ENCODE results near the gene ZC3H10. TPM values are rescaled to one million over a fixed set of nuclear protein-coding genes. Genes with fewer than 3 reads are reported as not detected.

ZC3H10 gene
- total and polyA plus RNA-seq, 2 of the 13 experiments (the other 11 are each of a cell fraction or from before 2014, with no cell fraction given), result 0.70 to 2.3 TPM

- TF ChIP-seq TBX3 (IDR thresholded peaks at IDR 0.05; ENCODE audit: borderline replicate concordance) (no peak), ZNF597 (CRISPR knock-in tag; IDR thresholded peaks at IDR 0.05) (no peak), ZNF556 (CRISPR knock-in tag; IDR thresholded peaks at IDR 0.05; ENCODE audit: borderline replicate concordance) (no peak), FIP1L1 (IDR thresholded peaks at IDR 0.05; ENCODE audit: borderline replicate concordance, insufficient read depth, low read depth, low read length) (no peak), SRSF1 (optimal IDR thresholded peaks at IDR 0.05; ENCODE audit: low read depth, low read length) (no peak), IKZF5 (CRISPR knock-in tag; IDR thresholded peaks at IDR 0.05) (no peak), KLF12 (CRISPR knock-in tag; IDR thresholded peaks at IDR 0.05; ENCODE audit: borderline replicate concordance) (no peak), ZSCAN25 (CRISPR knock-in tag; IDR thresholded peaks at IDR 0.05) (no peak), ARHGAP35 (CRISPR knock-in tag; IDR thresholded peaks at IDR 0.05; ENCODE audit: borderline replicate concordance) (no peak), NR2F2 (IDR thresholded peaks at IDR 0.05; ENCODE audit: borderline replicate concordance, low read depth) (no peak)
- Histone ChIP-seq H4K20me1 (ENCODE audit: insufficient read depth, low read length) (peaks cover 16% of the 10 kb centered on the region), H3K4me3 (replicated peaks in 1 of 3; ENCODE audit: insufficient read depth in 1 of 3, low read depth in 2 of 3, low read length in 3 of 3) (no peak overlapping the region), H3K9me3 (ENCODE audit: low read length) (no peaks in the 10 kb centered on the region), H3K4me2 (ENCODE audit: low read depth, low read length) (no peak overlapping the region), H3K36me3 (replicated peaks in 1 of 2; ENCODE audit: control insufficient read depth in 1 of 2, insufficient read depth in 2 of 2, low read length in 2 of 2) (peaks cover 29 to 64% of the 10 kb centered on the region in 2 experiments), H3K4me1 (ENCODE audit: insufficient read depth, low read length) (peaks cover 51% of the 10 kb centered on the region), H3K79me2 (ENCODE audit: insufficient read depth, low read length) (peaks cover 29% of the 10 kb centered on the region), H3K27me3 (ENCODE audit: control insufficient read depth in 1 of 2, insufficient read depth in 2 of 2, low read length in 2 of 2) (no peaks in the 10 kb centered on the region), H3K9ac (ENCODE audit: insufficient read depth, low read depth, low read length) (no peak overlapping the region), H3K27ac (ENCODE audit: extremely low read length, insufficient read depth, low read length) (no peak overlapping the region), H2AFZ (ENCODE audit: low read length) (no peak overlapping the region)
- in situ Hi-C loops (cut with HindIII; ENCODE audit: extremely low pct_ligation_motif_present, low pct_unique_long_range_greater_than_20kb) (no loop called here), intact Hi-C loops (cut with micrococcal nuclease; ENCODE audit: unreplicated experiment) (no loop called here)
- ATAC-seq (no peak), DNase-seq (ENCODE audit: low spot score) (no peak), FAIRE-seq (no peak)
- ChIA-PET POLR2A (interaction anchor here (0.7 to 10.2 kb wide), 3 partner anchors 8 to 32 kb away, joined by 3 to 279 read pairs (median 4); partner anchors contain the start of genes PA2G4 and ZC3H10), CTCF (ENCODE audit: low intra/inter-chr PET ratio, low total read pairs) (no interaction called here)
- 96% methylated on average over 6 of the region's 6 CpGs for WGBS (ENCODE audit: low lambda C conversion rate)
- BruUV-seq (replicated peaks), result no TSS peak
Measured at GRCh38 chr12:56086608-56087007, 31.5 kb upstream of the ZC3H10 start.

All from HepG2 (cell line).